Hepatocyte (in vitro differentiated cells): Measurements from ENCODE around the gene NRG3. TPM values are rescaled to one million over a fixed set of nuclear protein-coding genes. Genes with fewer than 3 reads are reported as not detected.

Experiments used
- DNase-seq: peaks from one replicate; pipeline ENCODE4 v3.0.0-alpha.2; 2016; ENCODE audit warnings: low spot score
- H2AFZ ChIP-seq: fragments of 200-600 bp; sonication (generic); 2 replicates; pipeline ENCODE4 v1.6.0; 2016; ENCODE audit warnings: antibody characterized with exemption, mild to moderate bottlenecking
- H3K27ac ChIP-seq: fragments of 200-600 bp; sonication (generic); 2 replicates; pipeline ENCODE4 v1.5.1; 2016; ENCODE audit warnings: mild to moderate bottlenecking
- H3K27me3 ChIP-seq: fragments of 200-600 bp; sonication (generic); 2 replicates; pipeline ENCODE4 v1.6.1; 2016
- H3K36me3 ChIP-seq: fragments of 200-600 bp; sonication (generic); replicated peaks from 2 replicates; pipeline ENCODE4 v1.5.1; 2016; ENCODE audit warnings: low read depth; ENCODE audit not compliant: insufficient read depth
- H3K4me1 ChIP-seq: fragments of 200-600 bp; sonication (generic); 2 replicates; pipeline ENCODE4 v1.5.1; 2016; ENCODE audit warnings: mild to moderate bottlenecking, moderate library complexity; ENCODE audit not compliant: insufficient read depth
- H3K4me2 ChIP-seq: fragments of 200-600 bp; sonication (generic); 2 replicates; pipeline ENCODE4 v1.6.0; 2016
- H3K4me3 ChIP-seq: fragments of 200-600 bp; sonication (generic); 2 replicates; pipeline ENCODE4 v1.5.1; 2016; ENCODE audit warnings: mild to moderate bottlenecking
- H3K79me2 ChIP-seq: fragments of 200-600 bp; sonication (generic); 2 replicates; pipeline ENCODE4 v1.6.0; 2017; ENCODE audit warnings: mild to moderate bottlenecking
- H3K9me2 ChIP-seq: fragments of 200-600 bp; sonication (generic); replicated peaks from 2 replicates; pipeline ENCODE4 v1.6.0; 2017; ENCODE audit warnings: mild to moderate bottlenecking; ENCODE audit not compliant: insufficient read depth
- H3K9me3 ChIP-seq: fragments of 200-600 bp; sonication (generic); 2 replicates; pipeline ENCODE4 v1.5.1; 2016; ENCODE audit warnings: low read depth, mild to moderate bottlenecking
- H4K20me1 ChIP-seq: fragments of 200-600 bp; sonication (generic); 2 replicates; pipeline ENCODE4 v1.6.0; 2016; ENCODE audit warnings: mild to moderate bottlenecking; ENCODE audit not compliant: insufficient read depth, poor library complexity, severe bottlenecking
- EZH2 ChIP-seq: fragments of 200-600 bp; sonication (generic); IDR thresholded peaks from 2 replicates; pipeline ENCODE4 v1.6.1; 2016; ENCODE audit warnings: antibody characterized with exemption, mild to moderate bottlenecking, borderline replicate concordance
- EZH2phosphoT487 ChIP-seq: fragments of 200-600 bp; sonication (generic); IDR thresholded peaks from one replicate; pipeline ENCODE4 v1.6.1; 2018; ENCODE audit warnings: antibody characterized with exemption, mild to moderate bottlenecking, low read depth, moderate library complexity; ENCODE audit not compliant: unreplicated experiment, severe bottlenecking
- WGBS: methylation state at CpG from one replicate; pipeline ENCODE4 v1.1.6; 2016; ENCODE audit warnings: low lambda C conversion rate; ENCODE audit errors: missing lambda C conversion rate; 5-methylcytosine and 5-hydroxymethylcytosine counted together
- polyA plus RNA-seq: library from polyadenylated mRNA; unstranded; fragments of >200 nt; fragmentation: Nextera tagmentation; extraction: Ambion mirVana; gene quantifications from 2 replicates; pipeline ENCODE4 v1.2.1, GENCODE V29; 2016
- total RNA-seq: library from RNA; depleted of rRNA; stranded (reverse); fragments of >200 nt; gene quantifications from 2 replicates; pipeline ENCODE4 v1.2.3, GENCODE V29; 2014
- TF ChIP-seq, protein P1 (sequence below): fragments of 200-600 bp; sonication (generic); IDR thresholded peaks from 2 replicates; pipeline ENCODE4 v1.5.1; 2016; ENCODE audit warnings: antibody characterized with exemption, mild to moderate bottlenecking; ENCODE audit not compliant: poor library complexity

NRG3 gene
- total and polyA plus RNA-seq, 2 experiments from 2014 or later, result 0.57 to 2.0 TPM

DNA sequence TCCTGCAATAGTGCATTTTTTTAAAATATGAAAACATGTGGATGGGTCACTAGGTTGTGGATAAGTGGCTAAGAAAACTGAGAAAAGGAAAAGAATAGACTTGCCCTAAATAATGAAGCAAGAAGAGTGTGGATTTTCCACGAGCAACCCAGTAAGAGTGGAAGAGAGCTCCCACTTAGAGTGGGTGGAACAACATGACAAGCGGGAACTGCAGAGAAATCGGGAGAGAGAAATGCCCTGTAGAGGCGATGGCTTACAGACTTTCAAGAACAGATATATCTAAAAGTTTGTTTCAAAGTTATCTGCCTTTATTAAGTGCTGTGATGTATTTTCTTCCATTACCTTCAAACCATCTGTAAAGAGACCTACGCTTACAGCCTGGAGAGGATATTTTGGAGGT, 26.1 kb upstream of the NRG3 start:
- Histone ChIP-seq H3K9me3 (no peaks in the 10 kb centered on the region), H3K4me1 (no peaks in the 10 kb centered on the region), H3K9me2 (no peaks in the 10 kb centered on the region), H3K4me2 (no peak overlapping the region), H3K27me3 (peaks cover 10% of the 10 kb centered on the region), H3K4me3 (no peak overlapping the region), H3K36me3 (no peaks in the 10 kb centered on the region), H3K79me2 (no peaks in the 10 kb centered on the region), H2AFZ (no peak overlapping the region), H3K27ac (no peak overlapping the region), H4K20me1 (no peaks in the 10 kb centered on the region)
- DNase-seq, result no peak
- WGBS, result 88% methylated on average over 5 of the region's 5 CpGs
- TF ChIP-seq EZH2, result no peak
- TF ChIP-seq, protein P1, sequence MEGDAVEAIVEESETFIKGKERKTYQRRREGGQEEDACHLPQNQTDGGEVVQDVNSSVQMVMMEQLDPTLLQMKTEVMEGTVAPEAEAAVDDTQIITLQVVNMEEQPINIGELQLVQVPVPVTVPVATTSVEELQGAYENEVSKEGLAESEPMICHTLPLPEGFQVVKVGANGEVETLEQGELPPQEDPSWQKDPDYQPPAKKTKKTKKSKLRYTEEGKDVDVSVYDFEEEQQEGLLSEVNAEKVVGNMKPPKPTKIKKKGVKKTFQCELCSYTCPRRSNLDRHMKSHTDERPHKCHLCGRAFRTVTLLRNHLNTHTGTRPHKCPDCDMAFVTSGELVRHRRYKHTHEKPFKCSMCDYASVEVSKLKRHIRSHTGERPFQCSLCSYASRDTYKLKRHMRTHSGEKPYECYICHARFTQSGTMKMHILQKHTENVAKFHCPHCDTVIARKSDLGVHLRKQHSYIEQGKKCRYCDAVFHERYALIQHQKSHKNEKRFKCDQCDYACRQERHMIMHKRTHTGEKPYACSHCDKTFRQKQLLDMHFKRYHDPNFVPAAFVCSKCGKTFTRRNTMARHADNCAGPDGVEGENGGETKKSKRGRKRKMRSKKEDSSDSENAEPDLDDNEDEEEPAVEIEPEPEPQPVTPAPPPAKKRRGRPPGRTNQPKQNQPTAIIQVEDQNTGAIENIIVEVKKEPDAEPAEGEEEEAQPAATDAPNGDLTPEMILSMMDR, result no peak
- no peak for TF ChIP-seq EZH2phosphoT487

DNA sequence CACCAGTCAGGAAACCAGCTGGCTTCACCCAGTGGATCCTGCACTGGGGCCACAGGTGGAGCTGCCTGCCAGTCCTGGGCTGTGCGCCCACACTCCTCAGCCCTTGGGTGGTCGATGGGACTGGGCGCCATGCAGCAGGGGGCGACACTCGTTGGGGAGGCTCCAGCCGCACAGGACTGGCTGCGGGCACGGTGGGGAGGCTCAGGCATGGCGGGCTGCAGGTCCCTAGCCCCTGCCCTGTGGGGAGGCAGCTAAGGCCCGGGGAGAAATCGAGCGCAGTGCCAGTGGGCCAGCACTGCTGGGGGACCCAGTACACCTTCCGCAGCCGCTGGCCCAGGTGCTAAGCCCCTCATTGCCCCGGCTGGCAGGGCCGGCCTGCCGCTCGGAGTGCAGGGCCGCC, 12.4 kb upstream of the NRG3 start:
- Histone ChIP-seq H3K27me3 (no peaks in the 10 kb centered on the region), H3K9me3 (no peaks in the 10 kb centered on the region), H2AFZ (no peak overlapping the region), H3K27ac (no peak overlapping the region), H4K20me1 (no peaks in the 10 kb centered on the region), H3K79me2 (no peaks in the 10 kb centered on the region), H3K4me1 (no peaks in the 10 kb centered on the region), H3K36me3 (no peaks in the 10 kb centered on the region), H3K9me2 (no peaks in the 10 kb centered on the region), H3K4me3 (no peak overlapping the region), H3K4me2 (no peak overlapping the region)
- no peak for TF ChIP-seq EZH2
- TF ChIP-seq, protein P1, result no peak
- no peak for TF ChIP-seq EZH2phosphoT487
- WGBS, result 98% methylated on average over 14 of the region's 19 CpGs
- DNase-seq, result no peak

DNA sequence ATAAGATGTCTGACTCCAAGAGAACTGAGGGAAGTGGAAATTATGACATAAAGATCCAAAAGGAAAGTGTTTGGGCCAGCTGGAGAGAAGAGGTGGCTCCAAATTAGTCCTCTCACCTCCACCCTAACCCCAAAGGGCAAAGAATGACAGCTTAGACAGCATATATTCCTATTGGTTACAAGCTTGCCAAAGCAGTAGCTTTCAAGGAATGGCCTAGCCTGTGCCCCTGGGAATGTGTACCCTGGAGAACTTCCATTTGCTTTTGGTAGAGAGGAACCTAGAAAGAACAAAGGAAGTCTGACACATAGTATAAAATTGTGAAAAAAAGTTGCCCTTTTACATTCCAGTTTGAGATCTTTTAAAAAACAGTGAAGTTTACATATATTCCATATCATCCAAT, 11.2 kb upstream of the NRG3 start:
- Histone ChIP-seq H3K9me2 (no peaks in the 10 kb centered on the region), H2AFZ (no peak overlapping the region), H3K9me3 (no peaks in the 10 kb centered on the region), H3K4me1 (no peaks in the 10 kb centered on the region), H3K4me3 (no peak overlapping the region), H3K27me3 (peaks cover 4% of the 10 kb centered on the region), H3K27ac (no peak overlapping the region), H3K36me3 (no peaks in the 10 kb centered on the region), H3K4me2 (no peak overlapping the region), H4K20me1 (no peaks in the 10 kb centered on the region), H3K79me2 (no peaks in the 10 kb centered on the region)
- TF ChIP-seq EZH2 (no peak), EZH2phosphoT487 (no peak)
- TF ChIP-seq, protein P1, result no peak
- DNase-seq, result no peak

DNA sequence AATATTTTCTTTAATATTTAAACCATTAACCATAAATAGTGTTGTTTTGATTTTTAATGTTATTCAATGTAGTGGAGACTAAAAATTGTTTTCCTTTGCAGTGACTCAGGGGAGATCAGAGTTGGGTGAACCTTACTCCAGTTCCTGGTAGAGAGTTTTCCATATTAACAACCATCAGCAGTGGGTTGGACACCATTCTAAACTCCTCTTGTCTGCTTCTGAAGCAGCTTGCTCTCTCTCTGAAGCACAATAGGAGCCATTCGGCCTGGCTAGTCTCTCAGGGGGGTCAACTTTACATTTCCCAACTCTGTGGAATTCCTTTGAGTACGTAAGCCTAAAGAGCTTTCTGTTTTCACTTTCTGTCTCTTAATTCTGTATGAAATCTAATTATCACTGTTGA, 9.4 kb upstream of the NRG3 start:
- Histone ChIP-seq H3K79me2 (no peaks in the 10 kb centered on the region), H3K9me2 (no peaks in the 10 kb centered on the region), H3K4me3 (no peak overlapping the region), H3K27ac (no peak overlapping the region), H2AFZ (no peak overlapping the region), H4K20me1 (no peaks in the 10 kb centered on the region), H3K36me3 (no peaks in the 10 kb centered on the region), H3K4me2 (no peak overlapping the region), H3K27me3 (peaks cover 4% of the 10 kb centered on the region), H3K4me1 (no peaks in the 10 kb centered on the region), H3K9me3 (no peaks in the 10 kb centered on the region)
- TF ChIP-seq, protein P1, result no peak
- no peak for TF ChIP-seq EZH2
- no peak for TF ChIP-seq EZH2phosphoT487
- 57% methylated on average over 2 of the region's 2 CpGs for WGBS
- no peak for DNase-seq
